Measurements from ENCODE around the gene CDHR5. TPM values are rescaled to one million over a fixed set of nuclear protein-coding genes. Genes with fewer than 3 reads are reported as not detected.
A peak's percentile ranks its signal among the peaks of the same experiment; 100 is the strongest.

The CDHR5 gene
- polyA plus RNA-seq (2011; rRNA removed), result not detected in 2 replicates
- polyA minus RNA-seq (2011; rRNA and poly(A)+ RNA removed), result not detected in 2 replicates

DNA sequence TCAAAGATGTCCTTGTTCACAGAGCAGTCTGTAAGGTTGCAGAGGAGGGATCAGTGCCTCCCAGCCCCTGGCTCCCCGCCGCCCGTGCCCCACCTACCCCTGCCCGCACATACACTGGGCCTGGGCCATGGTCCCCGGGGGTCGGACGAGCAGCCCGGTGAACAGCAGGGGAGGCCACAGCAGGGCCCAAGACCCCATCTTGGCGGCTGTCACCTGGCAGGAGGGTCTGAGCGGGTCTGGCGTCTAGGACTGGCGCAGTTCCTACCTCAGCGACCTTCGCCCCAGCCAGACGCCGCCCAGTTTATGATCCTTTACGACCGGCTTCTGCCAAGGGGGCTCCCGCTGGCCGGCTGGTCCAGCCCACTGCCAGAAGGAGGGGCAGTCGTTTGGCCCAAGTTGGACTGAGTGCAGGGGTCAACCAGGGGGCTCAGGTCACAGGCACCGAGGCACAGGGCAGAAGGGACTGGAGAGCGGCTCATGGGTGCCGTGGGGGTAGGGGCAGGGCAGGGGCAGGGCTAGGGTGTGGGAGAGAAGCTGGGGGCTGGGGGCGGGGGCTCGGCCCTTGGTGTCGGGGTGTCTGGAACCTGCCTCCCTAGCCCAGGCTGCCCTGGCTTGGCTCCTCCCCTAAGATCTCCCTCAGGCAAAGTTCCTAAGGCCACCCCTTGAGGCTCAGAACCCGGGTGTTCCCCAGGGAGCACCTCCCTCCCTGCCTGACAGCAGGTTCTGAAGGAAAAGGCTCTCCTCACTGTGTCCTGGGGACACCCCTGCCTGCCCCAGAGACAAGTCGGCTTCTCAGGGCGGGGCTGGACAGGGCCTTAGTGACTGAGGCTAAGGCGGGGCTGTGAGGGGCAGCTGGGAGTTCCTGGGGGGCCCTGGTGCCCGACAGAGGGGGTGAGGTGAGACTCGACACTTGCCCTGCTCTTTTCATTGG, at the start of gene CDHR5:
Gene CDHR5, minus strand, starts transcription at position 251 of the 931 bp plus-strand sequence. Its CDS starts 53 bp downstream, at position 198.
- POLR2A ChIA-PET, result no interaction called here
- Histone ChIP-seq H3K4me3 (ENCODE audit: low read depth, low read length) (no peak within 1 kb of the TSS), H3K27me3 (ENCODE audit: control insufficient read depth, insufficient read depth, low read length) (no peaks in the 10 kb centered on the region), H3K36me3 (ENCODE audit: control insufficient read depth, insufficient read depth, low read length) (no peaks in the 10 kb centered on the region; the same call in none of the 2 replicates)
- DNase-seq (ENCODE audit: low read depth), result no peak
- CTCF ChIA-PET, result no interaction called here
- no peak for TF ChIP-seq CTCF (IDR thresholded peaks at IDR 0.05; ENCODE audit: insufficient read depth, low read depth, low read length)

DNA sequence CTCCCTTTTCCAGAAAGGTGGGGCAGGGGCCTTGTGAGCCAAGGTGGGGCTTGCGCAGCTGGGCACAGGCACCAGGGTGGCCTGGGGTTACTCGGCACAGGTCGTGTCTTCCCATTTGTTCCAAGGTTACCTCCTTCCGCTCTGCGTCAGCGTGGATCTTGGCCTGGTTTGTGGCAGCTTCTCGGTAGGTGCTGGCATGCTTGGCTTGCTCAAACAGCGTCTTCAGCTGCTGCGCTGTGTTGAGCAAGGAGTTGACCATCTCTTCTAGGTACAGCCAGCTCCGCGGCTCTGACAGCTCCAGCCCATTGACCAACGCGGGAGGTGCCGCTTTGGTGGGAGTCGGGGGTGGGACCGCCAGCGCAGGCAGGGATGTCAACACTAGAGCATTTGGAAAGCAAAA, 49.7 kb upstream of the CDHR5 start:
- Histone ChIP-seq H3K36me3 (ENCODE audit: control insufficient read depth, insufficient read depth, low read length) (peaks cover 17% of the 10 kb centered on the region), H3K4me3 (ENCODE audit: low read depth, low read length) (no peak overlapping the region), H3K27me3 (ENCODE audit: control insufficient read depth, insufficient read depth, low read length) (no peaks in the 10 kb centered on the region)
- ChIA-PET CTCF (interaction anchor here (2.1 kb wide), 1 partner anchor 12 kb away, joined by 7 read pairs; no protein-coding TSS in a partner anchor), POLR2A (interaction anchor here (0.7 kb wide), 1 partner anchor 29 kb away, joined by 3 read pairs; no protein-coding TSS in a partner anchor)
- no peak for DNase-seq (ENCODE audit: low read depth)
- TF ChIP-seq CTCF (IDR thresholded peaks at IDR 0.05; ENCODE audit: insufficient read depth, low read depth, low read length), result no peak

- CTCF ChIA-PET, result interaction anchor here (0.7 to 2.1 kb wide), 2 partner anchors 12 to 49 kb away, joined by 3 to 7 read pairs; no protein-coding TSS in a partner anchor
- Histone ChIP-seq H3K27me3 (ENCODE audit: control insufficient read depth, insufficient read depth, low read length) (no peaks in the 10 kb centered on the region), H3K36me3 (ENCODE audit: control insufficient read depth, insufficient read depth, low read length) (peaks cover 16% of the 10 kb centered on the region), H3K4me3 (ENCODE audit: low read depth, low read length) (no peak overlapping the region)
- POLR2A ChIA-PET, result interaction anchor here (0.7 kb wide), 1 partner anchor 30 kb away, joined by 3 read pairs; no protein-coding TSS in a partner anchor
- DNase-seq (ENCODE audit: low read depth), result no peak
- TF ChIP-seq CTCF (IDR thresholded peaks at IDR 0.05; ENCODE audit: insufficient read depth, low read depth, low read length), result no peak
Observed at GRCh38 chr11:673866-674265, 49.1 kb upstream of the CDHR5 start.

DNA sequence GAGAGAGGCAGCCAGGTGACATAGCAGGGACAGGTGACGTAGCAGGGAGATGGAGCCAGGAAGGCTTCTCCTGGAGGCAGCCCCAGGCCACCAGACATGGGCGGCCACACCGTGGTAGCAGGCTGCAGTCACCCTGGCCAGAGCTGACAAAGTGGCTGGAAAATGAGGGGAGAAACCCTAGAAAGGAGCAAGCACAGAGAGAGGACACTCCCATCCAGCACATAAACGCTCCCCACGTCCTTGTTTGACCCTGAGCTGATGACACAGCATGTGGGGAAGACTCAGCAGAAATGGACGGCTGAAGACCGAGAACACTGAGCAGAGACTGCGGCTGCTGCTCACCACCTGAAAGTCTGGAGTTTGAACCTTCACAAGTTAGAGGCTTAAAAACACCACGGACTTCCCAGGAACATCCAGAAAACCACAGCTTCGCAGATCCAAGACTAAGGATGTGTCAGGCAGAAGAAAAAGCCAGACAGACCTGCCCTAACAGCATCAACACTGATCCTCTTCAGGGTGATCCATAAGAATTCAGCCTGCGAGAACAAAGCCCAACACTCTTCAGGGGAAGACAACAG, 41.0 kb upstream of the CDHR5 start:
- TF ChIP-seq CTCF (IDR thresholded peaks at IDR 0.05; ENCODE audit: insufficient read depth, low read depth, low read length), result no peak

More for the DNA sequence above, 41.0 kb upstream of the CDHR5 start:
- Histone ChIP-seq H3K27me3 (ENCODE audit: control insufficient read depth, insufficient read depth, low read length) (no peaks in the 10 kb centered on the region), H3K4me3 (ENCODE audit: low read depth, low read length) (no peak overlapping the region), H3K36me3 (ENCODE audit: control insufficient read depth, insufficient read depth, low read length) (peaks cover 10% of the 10 kb centered on the region)
- CTCF ChIA-PET, result interaction anchor here (1.2 to 2.9 kb wide), 2 partner anchors 57 to 62 kb away, joined by 6 to 18 read pairs; no protein-coding TSS in a partner anchor
- POLR2A ChIA-PET, result interaction anchor here (0.6 kb wide), 1 partner anchor 57 kb away, joined by 5 read pairs; no protein-coding TSS in a partner anchor
- DNase-seq (ENCODE audit: low read depth), result peak; percentile 42
